HCT116 (cell line): ENCODE results near the gene ZSWIM5.

ENCODE experiments used
- CTCF ChIP-seq, 3 experiments: fragments of 200-600 bp in 1 of 3; sonication (generic) in 1 of 3; IDR thresholded peaks in 2 of 3; conservative IDR thresholded peaks in 1 of 3; 2 replicates each; pipeline ENCODE4 v1.5.1; 2012 to 2017; ENCODE audit warnings: low read depth in 2 of 3, low read length in 2 of 3, antibody characterized with exemption in 1 of 3, borderline replicate concordance in 1 of 3, control low read depth in 1 of 3, mild to moderate bottlenecking in 1 of 3, mixed read lengths in 1 of 3, mixed run types in 1 of 3, moderate library complexity in 1 of 3; ENCODE audit not compliant: insufficient read depth in 1 of 3
- EZH2phosphoT487 ChIP-seq: fragments of 200-600 bp; IDR thresholded peaks from 2 replicates; pipeline ENCODE4 v1.6.1; 2018; ENCODE audit warnings: antibody characterized with exemption, borderline replicate concordance

- TF ChIP-seq CTCF (IDR thresholded peaks at IDR 0.05 in 2 of 3, conservative IDR thresholded peaks at IDR 0.05 in 1 of 3; ENCODE audit: borderline replicate concordance in 1 of 3, insufficient read depth in 1 of 3, low read depth in 2 of 3, low read length in 2 of 3) (no peak), EZH2phosphoT487 (no peak)
These were observed 138.6 kb downstream of the ZSWIM5 start for GRCh38 chr1:45067806-45068205.
